ENCODE data around the gene CSF1R. TPM values are rescaled to one million over a fixed set of nuclear protein-coding genes. Genes with fewer than 3 reads are reported as not detected.

CSF1R gene
- total and polyA plus RNA-seq, 2 of the 8 experiments (the other 6 are each of a cell fraction or from before 2014, with no cell fraction given): 0.12 TPM; not detected in 1

- H3K4me3 ChIP-seq (ENCODE audit: extremely low read depth in 1 of 4, insufficient read depth in 2 of 4, low read depth in 3 of 4, low read length in 4 of 4): no peak overlapping the region
- FAIRE-seq: no peak
Measured at GRCh38 chr5:150129454-150129812, 43.1 kb upstream of the CSF1R start.

More at GRCh38 chr5:150129454-150129812, 43.1 kb upstream of the CSF1R start:
- peaks cover 0 to 9% of the 10 kb centered on the region in 2 experiments for H4K20me1 ChIP-seq (replicated peaks in 1 of 2; ENCODE audit: control insufficient read depth in 1 of 2, insufficient read depth in 2 of 2, low read length in 2 of 2)
- CTCF ChIA-PET (ENCODE audit: partially characterized antibody): interaction anchor here (0.7 to 16.9 kb wide), 14 partner anchors 10 to 222 kb away, joined by 4 to 188 read pairs (median 14); no protein-coding TSS in a partner anchor
- H2BK20ac ChIP-seq (ENCODE audit: low read length): no peak overlapping the region
- no peak overlapping the region for H3K9ac ChIP-seq (replicated peaks in 1 of 4; ENCODE audit: extremely low read depth in 1 of 4, low read depth in 3 of 4, low read length in 3 of 4)
- H3K14ac ChIP-seq (ENCODE audit: insufficient read length): no peak overlapping the region
- H3K79me2 ChIP-seq (ENCODE audit: control insufficient read depth in 1 of 2, insufficient read depth in 2 of 2, low read length in 2 of 2): no peaks in the 10 kb centered on the region
- H2AK5ac ChIP-seq (ENCODE audit: low read depth, low read length): no peak overlapping the region; the same call in 1 of the 2 replicates
- peaks cover 0 to 5% (median 3%) of the 10 kb centered on the region in 4 experiments; a peak in 3 of 7 replicates for H3K27me3 ChIP-seq (replicated peaks in 1 of 4; ENCODE audit: control insufficient read depth in 3 of 4, extremely low read depth in 1 of 4, insufficient read depth in 3 of 4, low read length in 3 of 4)
- H3K4me1 ChIP-seq (replicated peaks in 1 of 4; ENCODE audit: control insufficient read depth in 3 of 4, insufficient read depth in 4 of 4, low read length in 3 of 4): peaks cover 5 to 12% (median 6%) of the 10 kb centered on the region in 4 experiments; a peak in 6 of 7 replicates
- POLR2A ChIA-PET (ENCODE audit: partially characterized antibody): no interaction called here
- no peak overlapping the region for H3K18ac ChIP-seq (ENCODE audit: extremely low read depth, low read length)
- no peak overlapping the region for H3K23ac ChIP-seq (ENCODE audit: insufficient read length)
- peak overlapping the region; percentile 10; the same call in 1 of the 2 replicates for H2BK12ac ChIP-seq (ENCODE audit: low read depth, low read length)
- WGBS, 2 experiments (ENCODE audit: extremely low coverage in 1 of 2, insufficient coverage in 1 of 2, insufficient read length in 1 of 2, insufficient replicate concordance in 2 of 2, low coverage in 1 of 2, low lambda C conversion rate in 2 of 2, missing lambda C conversion rate in 1 of 2): 93% methylated on average over 8 of the region's 8 CpGs; no CpG with 5 or more reads in 1 of the 2 experiments
- TF ChIP-seq SIRT6 (IDR thresholded peaks at IDR 0.05; ENCODE audit: low read length) (no peak), SRF (IDR thresholded peaks at IDR 0.05; ENCODE audit: low read depth, low read length) (no peak), RXRA (IDR thresholded peaks at IDR 0.05; ENCODE audit: insufficient read depth, low read depth, low read length) (no peak), EGR1 (IDR thresholded peaks at IDR 0.05; ENCODE audit: borderline replicate concordance, low read depth, low read length) (no peak), CHD2 (IDR thresholded peaks at IDR 0.05; ENCODE audit: low read length) (no peak), MAX (IDR thresholded peaks at IDR 0.05) (no peak), SAP30 (IDR thresholded peaks at IDR 0.05; ENCODE audit: insufficient read depth, insufficient replicate concordance, low read length) (no peak), ATF2 (IDR thresholded peaks at IDR 0.05; ENCODE audit: low read length) (no peak), TAF7 (optimal IDR thresholded peaks at IDR 0.05; ENCODE audit: borderline replicate concordance, low read depth, low read length) (no peak), POLR2A (IDR thresholded peaks at IDR 0.05; ENCODE audit: control extremely low read depth in 1 of 2, low read depth in 2 of 2, low read length in 2 of 2) (no peak), YY1 (IDR thresholded peaks at IDR 0.05; ENCODE audit: low read depth, low read length) (no peak)
- H3K23me2 ChIP-seq (ENCODE audit: low read depth, low read length): no peaks in the 10 kb centered on the region
- no peaks in the 10 kb centered on the region for H3K79me1 ChIP-seq (ENCODE audit: low read depth, low read length)
- H2AFZ ChIP-seq (ENCODE audit: low read length): no peak overlapping the region
- H2BK5ac ChIP-seq (ENCODE audit: low read depth, low read length): 0 out of 2 replicates have a peak overlapping the region, but pooled peaks have one; percentile 37
- H3K9me3 ChIP-seq (ENCODE audit: insufficient read depth in 2 of 2, low read depth in 1 of 2, low read length in 1 of 2): no peaks in the 10 kb centered on the region
- H3K4ac ChIP-seq (replicated peaks; ENCODE audit: insufficient read length, low read depth, low read length): no peak overlapping the region
- no peak for DNase-seq (ENCODE audit: low read depth in 1 of 2, low spot score in 2 of 2)
- no peak overlapping the region for H2BK15ac ChIP-seq (ENCODE audit: low read length)
- H4K5ac ChIP-seq (ENCODE audit: insufficient read length, low read depth, low read length): no peak overlapping the region
- H2BK120ac ChIP-seq (replicated peaks; ENCODE audit: low read depth, low read length): no peak overlapping the region
- H4K8ac ChIP-seq (ENCODE audit: extremely low read depth, insufficient read depth, low read length): no peak overlapping the region
- H3K27ac ChIP-seq (ENCODE audit: low read depth, low read length): no peak overlapping the region
- H4K91ac ChIP-seq (replicated peaks; ENCODE audit: insufficient read length, low read length): no peak overlapping the region
- no peak overlapping the region for H3K56ac ChIP-seq (replicated peaks; ENCODE audit: insufficient read length, low read depth, low read length)
- H3K4me2 ChIP-seq (ENCODE audit: insufficient read depth in 1 of 2, low read depth in 2 of 2, low read length in 2 of 2): no peak overlapping the region
- no peaks in the 10 kb centered on the region for H3K36me3 ChIP-seq (ENCODE audit: control insufficient read depth in 2 of 4, insufficient read depth in 4 of 4, low read length in 3 of 4)
